Activated CD4-positive, alpha-beta T cell treated with anti-CD3 and anti-CD28 coated beads for 36 hours (primary cell): ENCODE measurements around the gene C19orf47. TPM values are rescaled to one million over a fixed set of nuclear protein-coding genes. Genes with fewer than 3 reads are reported as not detected.
"Not testable (repeated sequence)": the region's sequence is repeated elsewhere in the genome, so short reads cannot be mapped to it uniquely, and the experiment has no call there.

ENCODE experiments used
- ATAC-seq: fragments of 200-7000 bp; cut with Tn5 transposase; one replicate; pipeline ENCODE4 v1.10.0; 2021; ENCODE audit warnings: mild to moderate bottlenecking, moderate library complexity
- CTCF ChIA-PET: fragments of 350-600 bp; sonication (Branson Sonifier 250); formaldehyde crosslinking; loops from one replicate; lab custom pipeline; 2021; ENCODE audit warnings: antibody characterized with exemption; lab: Charles Lee
- POLR2A ChIA-PET: fragments of 350-600 bp; sonication (Branson Sonifier 250); formaldehyde crosslinking; loops from one replicate; lab custom pipeline; 2021; ENCODE audit warnings: antibody characterized with exemption, inconsistent platforms; lab: Charles Lee
- DNase-seq: peaks from one replicate; pipeline ENCODE4 v3.0.0-alpha.2; 2020
- H3K27ac Mint-ChIP-seq: one replicate; pipeline ENCODE4 v1.8.0; 2021; ENCODE audit warnings: mixed read lengths
- H3K27me3 Mint-ChIP-seq: one replicate; pipeline ENCODE4 v1.8.0; 2021; ENCODE audit warnings: mixed read lengths
- H3K36me3 Mint-ChIP-seq: one replicate; pipeline ENCODE4 v1.8.0; 2021; ENCODE audit warnings: low read depth, mixed read lengths
- H3K4me1 Mint-ChIP-seq: one replicate; pipeline ENCODE4 v1.8.0; 2021; ENCODE audit warnings: mixed read lengths
- H3K4me3 Mint-ChIP-seq: one replicate; pipeline ENCODE4 v1.8.0; 2021; ENCODE audit warnings: mild to moderate bottlenecking, moderate library complexity, mixed read lengths
- H3K9me3 Mint-ChIP-seq: one replicate; pipeline ENCODE4 v1.8.0; 2021; ENCODE audit warnings: low read depth, mixed read lengths
- intact Hi-C, 2 experiments: fragments of 100-400 bp; cut with DNase I in 1 of 2; cut with micrococcal nuclease in 1 of 2; formaldehyde crosslinking; loops; one replicate each; pipeline versions ENCODE4 v1.14.2 to v1.15.1; 2022 to 2024; cut with DNase I, micrococcal nuclease
- total RNA-seq, 2 experiments: library from RNA; stranded (reverse); gene quantifications; one replicate each; pipeline ENCODE4 v1.2.3, GENCODE V29; 2021

C19orf47 gene
- total RNA-seq, 2 experiments from 2014 or later = 15.8 to 17.7 TPM

- peaks cover 12% of the 10 kb centered on the region for H3K36me3 Mint-ChIP-seq
- CTCF ChIA-PET = no interaction called here
- intact Hi-C loops = no loop called here
- no peaks in the 10 kb centered on the region for H3K27me3 Mint-ChIP-seq
- POLR2A ChIA-PET = no interaction called here
- H3K4me1 Mint-ChIP-seq = no peaks in the 10 kb centered on the region
- H3K4me3 Mint-ChIP-seq = no peak overlapping the region
- H3K9me3 Mint-ChIP-seq = no peaks in the 10 kb centered on the region
- peak overlapping the region; percentile 2 for H3K27ac Mint-ChIP-seq
- ATAC-seq (no peak), DNase-seq (no peak)
Measured at GRCh38 chr19:40339018-40339728, 9.0 kb downstream of the C19orf47 start.

GRCh38 chr19:40337594-40337993 lies 10.6 kb downstream of the C19orf47 start:
- Mint-ChIP-seq H3K27me3 (no peaks in the 10 kb centered on the region), H3K27ac (no peak overlapping the region), H3K4me1 (no peaks in the 10 kb centered on the region), H3K4me3 (no peak overlapping the region), H3K36me3 (peaks cover 22% of the 10 kb centered on the region), H3K9me3 (no peaks in the 10 kb centered on the region)
- intact Hi-C loops = no loop called here
- DNase-seq (no peak), ATAC-seq (no peak)
- ChIA-PET CTCF (no interaction called here), POLR2A (no interaction called here)

- Mint-ChIP-seq H3K4me3 (no peak overlapping the region), H3K9me3 (no peaks in the 10 kb centered on the region), H3K27me3 (no peaks in the 10 kb centered on the region), H3K4me1 (no peaks in the 10 kb centered on the region), H3K36me3 (peaks cover 24% of the 10 kb centered on the region), H3K27ac (no peak overlapping the region)
- ChIA-PET POLR2A (no interaction called here), CTCF (no interaction called here)
- ATAC-seq = no peak
- intact Hi-C loops = no loop called here
- DNase-seq = no peak
Measured at GRCh38 chr19:40337107-40337506, 11.1 kb downstream of the C19orf47 start.

GRCh38 chr19:40336601-40336900 lies 11.6 kb downstream of the C19orf47 start:
- ChIA-PET POLR2A (no interaction called here), CTCF (interaction anchor here (0.6 kb wide), 2 partner anchors 177 to 467 kb away, joined by 3 read pairs; no protein-coding TSS in a partner anchor)
- DNase-seq = no peak
- H3K36me3 Mint-ChIP-seq = peaks cover 25% of the 10 kb centered on the region
- no peak for ATAC-seq
- intact Hi-C loops = no loop called here
- no peak overlapping the region for H3K27ac Mint-ChIP-seq
- H3K9me3 Mint-ChIP-seq = no peaks in the 10 kb centered on the region
- H3K4me3 Mint-ChIP-seq = no peak overlapping the region
- H3K4me1 Mint-ChIP-seq = no peaks in the 10 kb centered on the region
- no peaks in the 10 kb centered on the region for H3K27me3 Mint-ChIP-seq

- ATAC-seq = no peak
- intact Hi-C loops = no loop called here
- Mint-ChIP-seq H3K9me3 (no peaks in the 10 kb centered on the region), H3K4me1 (no peaks in the 10 kb centered on the region), H3K36me3 (peaks cover 30% of the 10 kb centered on the region), H3K27ac (no peak overlapping the region), H3K4me3 (no peak overlapping the region), H3K27me3 (no peaks in the 10 kb centered on the region)
- no peak for DNase-seq
- ChIA-PET POLR2A (no interaction called here), CTCF (interaction anchor here (0.6 kb wide), 2 partner anchors 178 to 467 kb away, joined by 3 read pairs; no protein-coding TSS in a partner anchor)
Measured at GRCh38 chr19:40335855-40336600, 12.2 kb downstream of the C19orf47 start.

- ATAC-seq (no peak), DNase-seq (no peak)
- ChIA-PET POLR2A (no interaction called here), CTCF (interaction anchor here (0.6 kb wide), 3 partner anchors 180 to 1796 kb away, joined by 3 read pairs; no protein-coding TSS in a partner anchor)
- Mint-ChIP-seq H3K4me1 (no peaks in the 10 kb centered on the region), H3K27ac (no peak overlapping the region), H3K27me3 (no peaks in the 10 kb centered on the region), H3K4me3 (no peak overlapping the region), H3K9me3 (no peaks in the 10 kb centered on the region), H3K36me3 (peaks cover 32% of the 10 kb centered on the region)
- intact Hi-C loops = no loop called here
Measured at GRCh38 chr19:40335101-40335500, 13.1 kb downstream of the C19orf47 start.

GRCh38 chr19:40333083-40333482 lies 15.1 kb downstream of the C19orf47 start:
- H3K4me1 Mint-ChIP-seq, ATAC-seq, H3K4me3 Mint-ChIP-seq, POLR2A ChIA-PET, H3K27ac Mint-ChIP-seq, intact Hi-C loops, DNase-seq, CTCF ChIA-PET, H3K27me3 Mint-ChIP-seq, H3K9me3 Mint-ChIP-seq: not testable (repeated sequence)
- peaks cover 38% of the 10 kb centered on the region for H3K36me3 Mint-ChIP-seq

GRCh38 chr19:40332669-40333068 lies 15.5 kb downstream of the C19orf47 start:
- ChIA-PET CTCF (no interaction called here), POLR2A (no interaction called here)
- intact Hi-C loops = no loop called here
- Mint-ChIP-seq H3K27me3 (no peaks in the 10 kb centered on the region), H3K27ac (no peak overlapping the region), H3K4me1 (no peaks in the 10 kb centered on the region), H3K9me3 (no peaks in the 10 kb centered on the region), H3K4me3 (no peak overlapping the region), H3K36me3 (peaks cover 39% of the 10 kb centered on the region)
- DNase-seq = no peak
- ATAC-seq = no peak

GRCh38 chr19:40331052-40331451 lies 17.1 kb downstream of the C19orf47 start:
- Mint-ChIP-seq H3K27ac (no peak overlapping the region), H3K4me3 (no peak overlapping the region), H3K9me3 (no peaks in the 10 kb centered on the region), H3K36me3 (peaks cover 46% of the 10 kb centered on the region), H3K27me3 (no peaks in the 10 kb centered on the region), H3K4me1 (no peaks in the 10 kb centered on the region)
- intact Hi-C loops = no loop called here
- CTCF ChIA-PET = interaction anchor here (0.6 to 1.2 kb wide), 2 partner anchors 168 to 332 kb away, joined by 3 read pairs; no protein-coding TSS in a partner anchor
- no peak for DNase-seq
- ATAC-seq = no peak
- POLR2A ChIA-PET = no interaction called here

GRCh38 chr19:40326201-40326600 lies 22.0 kb downstream of the C19orf47 start:
- Mint-ChIP-seq H3K27me3 (no peaks in the 10 kb centered on the region), H3K36me3 (peaks cover 48% of the 10 kb centered on the region), H3K4me3 (no peak overlapping the region), H3K4me1 (no peaks in the 10 kb centered on the region), H3K27ac (no peak overlapping the region), H3K9me3 (no peaks in the 10 kb centered on the region)
- intact Hi-C loops = no loop called here
- POLR2A ChIA-PET = no interaction called here
- no peak for DNase-seq
- no peak for ATAC-seq
- CTCF ChIA-PET = interaction anchor here (0.7 kb wide), 1 partner anchor 21 kb away, joined by 4 read pairs; no protein-coding TSS in a partner anchor

- intact Hi-C loops = no loop called here
- Mint-ChIP-seq H3K4me1 (no peaks in the 10 kb centered on the region), H3K9me3 (no peaks in the 10 kb centered on the region), H3K36me3 (peaks cover 46% of the 10 kb centered on the region), H3K4me3 (no peak overlapping the region), H3K27me3 (no peaks in the 10 kb centered on the region), H3K27ac (no peak overlapping the region)
- CTCF ChIA-PET = no interaction called here
- DNase-seq = no peak
- ATAC-seq = no peak
- POLR2A ChIA-PET = no interaction called here
Measured at GRCh38 chr19:40323705-40324104, 24.5 kb downstream of the C19orf47 start.
